CD4-positive, alpha-beta T cell treated with Interleukin-17A for 1 hour (primary cell): ENCODE measurements around the gene NAB1.
"Not testable (repeated sequence)": the region's sequence is repeated elsewhere in the genome, so short reads cannot be mapped to it uniquely, and the experiment has no call there.

ENCODE experiments used
- DNase-seq: peaks from one replicate; pipeline ENCODE4 v3.0.0-alpha.2; 2020

NAB1 gene

DNA sequence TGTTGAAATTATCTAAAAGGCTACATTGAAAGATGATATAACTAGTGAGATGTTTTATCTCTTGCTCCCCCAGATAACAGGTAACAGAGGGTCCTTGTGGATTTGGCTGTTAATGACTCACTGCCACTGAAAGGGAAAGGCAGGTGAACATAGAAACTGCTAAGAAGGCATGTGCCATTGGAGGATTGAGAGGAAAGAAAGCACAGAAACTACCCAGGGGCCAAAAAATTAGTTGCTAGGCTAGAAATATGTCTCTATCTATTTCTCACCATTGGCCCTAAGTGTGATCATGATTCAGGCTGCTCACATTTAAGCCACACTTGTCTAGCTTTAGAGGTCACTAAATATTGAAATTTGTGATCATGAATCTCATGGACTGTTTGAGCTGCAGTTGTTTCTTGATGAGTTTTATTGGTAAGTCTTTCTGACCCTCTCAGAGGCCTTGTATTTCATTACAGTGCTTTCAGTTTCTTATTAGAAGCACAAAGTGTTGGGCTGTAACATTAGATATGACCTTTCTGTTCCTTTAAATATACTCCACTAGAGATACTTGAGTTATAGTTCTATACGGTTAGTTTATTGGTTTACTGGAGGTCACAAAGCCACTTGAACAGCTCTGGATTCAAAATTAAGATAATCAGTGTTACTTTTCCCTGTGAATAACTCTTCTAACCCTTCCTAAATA lies 26.2 kb downstream of the NAB1 start:
- DNase-seq = no peak

DNA sequence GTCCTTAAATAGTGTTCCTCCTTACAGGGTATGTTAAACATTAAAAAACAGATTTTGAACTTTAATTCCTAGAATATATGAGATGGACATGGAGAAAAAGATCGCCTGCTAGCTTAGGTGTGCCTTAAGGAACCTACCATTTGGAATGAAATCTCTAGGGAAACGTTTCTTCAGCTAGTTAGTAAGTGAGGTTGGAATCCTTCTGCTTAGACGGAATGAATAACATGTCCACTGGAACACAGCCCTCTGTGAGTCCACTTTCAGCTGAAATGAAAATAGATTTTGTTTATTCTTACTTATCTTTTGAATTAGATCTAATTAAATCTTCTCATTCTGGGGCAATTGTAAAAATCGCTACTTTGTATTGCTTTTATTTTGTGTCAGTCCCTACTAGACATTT lies 28.4 kb downstream of the NAB1 start:
- no peak for DNase-seq

DNA sequence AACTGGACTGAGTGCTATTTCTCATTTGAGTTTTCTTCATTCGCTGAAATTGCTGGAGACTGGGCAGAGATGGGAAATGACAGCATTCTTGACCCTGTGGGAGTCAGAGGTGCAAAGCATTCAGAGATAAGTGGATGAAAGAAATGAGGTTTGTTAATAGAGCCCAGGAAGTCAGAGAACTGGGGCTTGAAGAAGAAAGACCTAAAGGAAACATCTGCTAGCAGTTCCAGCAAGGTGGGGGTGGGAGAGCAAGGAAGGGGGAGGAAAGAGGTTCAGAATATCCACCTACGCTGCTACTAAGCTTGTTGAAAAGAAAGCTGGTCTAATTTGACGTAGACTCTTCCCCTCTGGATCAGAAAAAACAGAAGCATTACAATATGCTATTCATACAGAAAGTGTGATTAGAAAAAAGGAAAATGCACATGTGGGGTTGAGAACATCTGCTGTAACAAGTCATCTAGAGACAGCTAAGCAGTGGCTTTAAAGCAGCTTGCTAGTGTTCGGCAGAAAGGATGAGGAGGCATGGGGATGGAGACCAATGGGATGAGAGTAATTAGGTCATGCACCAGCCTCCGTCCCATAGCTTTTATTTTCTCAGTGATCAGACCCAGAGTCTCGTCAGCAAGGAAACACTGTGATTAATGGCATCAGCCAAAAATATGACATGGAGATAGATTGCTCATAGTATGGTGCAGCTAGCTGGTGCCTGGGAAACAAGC lies 29.7 kb downstream of the NAB1 start:
- DNase-seq = no peak

DNA sequence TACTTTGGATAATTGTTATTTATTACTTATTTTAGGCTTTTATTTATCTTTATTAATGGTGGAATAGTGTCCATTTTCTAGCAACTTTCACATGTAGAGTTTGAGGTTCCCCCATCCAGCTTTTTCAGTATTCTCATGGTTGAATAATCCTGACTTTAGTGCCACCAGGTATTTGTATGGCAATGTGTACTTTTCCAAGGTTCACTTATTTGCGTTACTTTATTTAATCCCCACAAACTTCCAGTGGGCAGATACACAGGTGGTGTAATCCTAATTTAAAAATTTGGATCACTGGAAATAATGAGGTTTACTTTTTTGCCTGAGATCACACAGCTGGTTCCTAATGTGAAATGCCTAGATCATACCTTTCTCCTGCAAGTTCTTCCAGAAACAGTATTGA lies 30.5 kb downstream of the NAB1 start:
- DNase-seq = no peak

DNA sequence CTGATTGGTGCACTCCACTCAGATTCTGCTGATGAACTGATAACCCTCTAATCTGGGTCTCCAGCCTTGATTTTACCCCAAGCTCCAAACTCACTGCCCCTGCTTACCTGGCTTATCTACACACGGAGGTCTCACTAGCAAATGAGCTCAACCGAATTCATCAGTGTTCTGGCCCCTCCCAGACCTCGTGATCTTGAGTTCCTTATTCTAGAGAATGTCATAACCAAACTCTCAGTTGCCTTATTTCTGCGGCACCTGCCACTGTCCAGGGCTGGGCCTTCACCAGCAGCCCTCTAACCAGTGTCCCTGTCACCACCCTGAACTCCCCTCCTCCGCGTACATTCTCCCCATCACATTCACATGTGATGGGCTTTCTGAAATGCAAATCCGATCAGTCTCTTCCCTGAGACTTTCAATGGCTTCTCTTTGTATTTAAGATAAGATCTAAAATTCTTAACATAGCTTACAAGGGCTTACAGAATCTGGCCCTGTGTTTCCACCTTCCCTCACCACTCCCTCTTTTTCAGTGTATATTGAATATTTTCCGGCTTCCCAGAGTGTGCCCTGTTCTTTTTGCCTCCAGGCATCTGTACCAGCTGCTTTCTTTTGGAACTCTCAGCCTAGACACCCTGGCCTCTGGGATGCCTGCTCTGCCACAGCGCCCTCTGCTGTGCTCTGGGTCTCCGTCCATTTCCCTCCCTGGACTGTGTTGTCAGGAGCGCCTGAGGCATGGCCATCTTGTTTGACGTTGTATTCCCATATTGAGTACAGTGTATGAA lies 31.1 kb downstream of the NAB1 start:
- DNase-seq = peak; percentile 74

DNA sequence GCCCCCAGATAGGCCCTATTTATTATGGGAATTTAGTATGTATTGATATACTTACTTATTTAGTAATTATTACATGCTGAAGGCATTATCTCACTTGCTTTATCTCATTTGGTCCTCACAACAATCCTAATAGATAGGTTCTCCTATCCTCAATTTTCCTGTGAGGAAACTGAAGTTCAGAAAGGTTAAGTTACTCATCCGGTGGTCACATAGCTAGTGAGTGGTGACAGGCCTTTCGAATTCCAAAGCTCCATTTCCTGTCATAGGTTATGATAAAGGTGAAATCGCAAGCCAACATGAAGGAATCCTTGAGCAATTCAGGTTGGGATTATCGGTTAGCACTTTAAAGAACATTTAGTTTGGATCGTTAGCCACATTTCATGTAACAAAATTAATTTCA lies 33.3 kb downstream of the NAB1 start:
- DNase-seq = no peak

DNA sequence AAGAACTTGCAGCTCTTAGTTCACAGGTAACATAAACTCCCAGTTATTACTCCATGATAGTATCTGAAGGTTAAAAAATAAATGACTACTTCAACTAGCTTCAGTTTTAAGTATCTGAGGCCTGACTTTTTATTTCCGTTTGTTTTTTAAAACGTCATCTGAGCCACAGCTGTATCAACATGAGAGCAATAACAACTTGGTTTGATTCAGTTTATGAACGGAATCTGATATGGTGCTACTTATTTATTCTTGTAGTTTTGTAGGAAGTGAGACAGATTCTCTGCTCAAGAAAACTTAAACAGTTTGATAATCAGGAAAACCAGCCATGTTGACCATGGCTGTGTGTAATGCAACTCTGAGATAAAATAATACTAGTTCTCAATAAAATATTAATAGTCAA lies 34.9 kb downstream of the NAB1 start:
- DNase-seq = no peak

DNA sequence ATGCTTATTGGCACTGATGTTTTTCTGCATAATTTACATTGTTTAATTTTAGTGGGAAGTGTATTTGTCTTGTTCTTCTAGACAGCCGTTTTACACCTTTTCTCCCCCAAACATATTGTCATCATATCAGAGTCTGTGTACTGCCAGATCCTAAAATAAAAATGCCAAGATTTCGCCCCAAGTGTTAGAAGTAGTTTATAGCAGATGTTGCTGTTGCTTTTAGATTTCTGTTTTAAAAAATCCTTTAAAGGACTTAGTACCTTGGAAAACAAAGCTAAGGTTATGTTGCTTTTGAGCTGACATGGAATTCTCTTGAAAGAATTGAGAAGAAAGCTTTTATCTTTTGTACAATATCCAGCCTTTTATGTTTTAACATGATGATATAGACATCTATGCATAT lies 36.0 kb downstream of the NAB1 start:
- DNase-seq = no peak

DNA sequence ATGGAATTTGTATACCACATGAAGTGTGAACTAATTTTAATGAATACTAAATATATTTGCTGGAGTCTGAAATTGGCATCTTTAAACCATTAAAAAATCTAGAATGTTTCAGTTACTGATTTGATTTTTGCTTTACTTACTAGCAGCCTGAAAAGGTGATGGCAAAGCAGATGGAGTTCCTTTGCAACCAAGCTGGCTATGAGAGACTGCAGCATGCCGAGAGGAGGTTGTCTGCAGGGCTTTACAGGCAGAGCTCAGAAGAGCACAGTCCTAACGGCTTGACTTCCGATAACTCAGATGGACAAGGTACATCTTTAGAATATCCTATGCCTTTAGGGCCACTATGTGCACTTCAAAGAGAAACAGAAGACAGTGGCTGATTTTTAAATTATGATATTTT lies 36.5 kb downstream of the NAB1 start:
- no peak for DNase-seq

DNA sequence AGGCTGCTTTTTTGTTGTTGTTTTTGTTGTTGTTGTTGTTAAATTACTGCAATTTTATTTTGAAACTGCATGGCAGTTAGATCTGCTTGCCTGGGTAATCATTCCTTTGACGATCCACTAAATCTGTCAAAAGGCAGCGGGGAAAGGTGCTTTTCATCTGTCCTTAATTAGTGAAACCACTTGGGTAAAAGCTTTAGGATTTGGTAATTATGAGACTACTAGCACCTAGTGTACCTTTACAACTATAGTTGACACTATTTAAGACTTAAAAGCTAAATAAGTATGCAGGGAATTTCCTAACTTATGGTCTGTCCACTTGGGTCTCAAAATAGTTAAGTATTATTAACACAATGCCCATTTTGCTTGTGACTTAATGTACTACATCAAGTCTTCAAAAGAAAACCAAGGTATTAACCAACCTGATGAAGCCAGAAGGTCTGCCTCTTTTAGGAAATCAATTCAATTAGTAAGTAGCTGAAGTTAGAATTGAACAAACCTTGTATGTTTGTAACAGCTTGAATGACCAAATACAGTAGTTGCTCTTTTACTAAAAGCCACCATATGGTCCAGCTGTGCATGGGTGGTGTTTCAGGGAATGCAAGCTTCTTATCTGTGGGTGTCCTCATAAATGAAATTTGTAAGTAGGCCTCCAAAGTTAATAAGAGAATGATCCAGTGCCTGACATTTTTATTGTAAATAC lies 44.8 kb downstream of the NAB1 start:
- no peak for DNase-seq

DNA sequence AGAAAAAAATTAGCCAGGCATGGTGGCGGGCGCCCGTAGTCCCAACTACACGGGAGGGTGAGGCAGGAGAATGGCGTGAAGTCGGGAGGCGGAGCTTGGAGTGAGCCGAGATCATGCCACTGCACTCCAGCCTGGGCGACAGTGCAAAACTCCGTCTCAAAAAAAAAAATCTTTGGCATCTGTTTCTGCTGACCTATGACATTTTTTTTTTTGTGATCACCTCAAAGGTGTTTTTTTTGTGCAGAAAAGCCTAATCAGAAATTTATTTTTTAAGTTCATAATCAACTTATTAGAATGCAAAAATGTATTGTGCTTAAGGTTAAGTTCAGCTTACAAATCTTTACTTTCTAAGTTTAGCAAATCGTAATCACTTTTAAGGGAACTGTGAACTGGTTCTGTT lies 45.6 kb downstream of the NAB1 start:
- no peak for DNase-seq

DNA sequence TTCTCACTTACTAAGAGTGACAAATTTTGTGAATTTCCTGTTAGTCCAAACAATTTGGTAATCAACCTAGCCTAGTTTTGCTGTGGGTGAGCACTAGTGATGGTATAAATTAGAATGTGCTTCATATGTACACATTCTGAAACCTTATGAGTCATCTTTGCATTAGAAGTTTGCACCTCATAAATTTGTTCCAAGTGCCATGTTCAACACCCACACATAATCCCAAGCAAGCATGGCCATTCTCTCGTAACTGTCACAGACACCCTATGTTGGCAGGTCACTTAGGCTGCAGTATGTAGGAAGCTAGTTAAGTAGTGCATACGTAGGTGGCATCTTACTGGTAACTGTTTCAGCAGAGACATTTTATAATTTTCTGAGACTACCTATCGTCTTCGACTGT lies 46.9 kb downstream of the NAB1 start:
- peak; percentile 26 for DNase-seq

DNA sequence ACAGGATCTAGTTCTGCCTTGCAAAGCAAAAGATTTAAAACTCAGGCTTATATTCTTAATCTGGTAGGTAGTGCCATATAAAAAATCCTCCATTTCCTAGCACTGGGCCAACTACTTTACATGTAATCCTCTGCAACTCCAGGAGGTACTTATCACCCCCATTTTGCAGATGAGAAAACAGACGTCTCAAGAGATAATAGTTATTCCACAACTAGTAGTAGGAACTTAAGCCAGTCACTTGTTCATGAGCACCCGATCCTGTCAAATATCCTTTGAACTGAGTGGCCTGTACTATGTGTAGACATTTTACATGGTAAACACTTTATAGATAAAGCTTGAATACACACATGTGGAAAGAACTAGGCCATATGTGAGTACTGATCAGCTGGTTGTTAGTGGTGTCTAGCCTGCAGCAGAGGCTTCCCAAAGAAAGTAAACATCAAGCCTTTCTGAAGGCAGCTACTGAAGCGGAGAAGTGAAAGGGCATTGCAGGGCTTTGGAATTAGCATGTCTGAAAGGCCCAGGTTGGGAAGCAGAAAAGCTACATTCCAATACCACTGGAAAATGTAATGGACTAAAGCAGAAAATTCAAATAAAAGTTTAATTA lies 48.0 kb downstream of the NAB1 start:
- DNase-seq = no peak

DNA sequence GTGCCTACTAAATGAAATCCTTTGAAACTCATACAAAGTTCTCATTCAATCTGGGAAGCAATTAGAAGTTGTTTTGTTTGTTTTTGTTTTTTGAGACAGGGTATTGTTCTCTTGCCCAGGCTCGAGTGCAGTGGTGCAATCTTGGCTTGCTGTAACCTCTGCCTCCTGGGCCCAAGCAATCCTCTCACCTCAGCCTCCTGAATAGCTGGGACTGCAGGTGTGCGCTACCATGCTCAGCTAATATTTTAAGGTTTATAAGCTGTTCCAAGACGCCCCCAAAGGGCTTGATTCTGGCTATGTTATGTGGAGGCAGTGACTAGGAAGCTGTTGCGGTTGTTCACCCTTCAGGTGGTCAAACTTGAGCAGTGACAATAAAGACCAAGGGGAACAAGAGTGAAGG lies 48.5 kb downstream of the NAB1 start:
- DNase-seq = no peak

DNA sequence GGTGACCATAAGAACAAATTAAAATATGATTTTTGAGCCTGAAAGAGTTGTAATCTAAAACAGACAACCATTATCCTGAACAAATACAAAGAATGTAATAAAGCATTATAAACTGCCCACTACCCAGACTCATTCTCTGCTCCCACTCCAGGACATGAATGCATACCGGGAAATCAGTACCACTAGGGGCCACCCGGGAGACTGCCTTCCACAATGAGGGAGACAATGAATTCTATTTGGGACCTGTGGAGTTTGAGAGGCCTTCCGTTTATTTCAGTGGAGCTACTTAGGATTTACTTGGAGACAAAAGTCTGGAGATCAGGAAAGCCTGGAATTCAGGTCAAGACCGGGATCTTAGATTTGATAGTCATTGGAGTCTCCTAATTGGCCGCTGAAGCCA lies 50.0 kb downstream of the NAB1 start:
- no peak for DNase-seq

DNA sequence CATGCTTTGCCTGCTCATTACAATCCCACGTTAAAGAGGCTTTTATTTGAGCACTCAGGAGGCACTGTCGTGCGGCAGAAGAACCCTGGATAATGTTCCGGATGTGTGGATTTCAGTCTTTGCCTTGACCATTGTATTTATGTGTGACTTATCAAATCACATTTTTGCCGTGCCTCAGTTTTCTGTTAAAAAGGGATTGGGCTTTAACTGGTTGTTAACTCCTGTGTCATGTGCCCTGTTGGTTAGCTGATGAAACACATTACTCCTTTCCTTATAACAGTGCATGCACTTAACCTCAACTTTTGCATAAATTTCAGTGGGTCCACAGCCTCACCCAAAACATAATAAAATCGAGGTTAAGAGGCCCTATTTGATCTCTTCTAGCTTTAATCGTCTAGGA lies 52.7 kb downstream of the NAB1 start:
- no peak for DNase-seq

DNA sequence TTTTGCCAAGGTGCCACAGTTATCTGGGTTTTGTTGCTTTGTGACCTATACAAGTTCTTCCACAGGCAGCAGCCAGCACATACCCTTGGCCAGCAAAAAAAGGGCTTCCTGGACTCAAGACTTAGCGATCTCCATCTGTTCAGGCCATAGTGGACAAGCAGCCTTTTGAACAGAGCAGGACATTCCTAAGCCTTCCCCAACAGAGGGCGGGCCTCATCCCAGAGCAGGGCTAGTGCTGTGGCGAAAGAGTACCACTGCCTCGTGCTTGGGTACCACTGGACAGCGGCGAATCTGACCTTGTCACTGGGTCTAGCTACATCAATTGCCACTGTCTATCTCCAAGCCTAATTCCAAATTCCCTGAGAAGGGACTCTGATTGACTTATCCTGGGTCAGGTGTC lies 56.4 kb downstream of the NAB1 start:
- DNase-seq = no peak

DNA sequence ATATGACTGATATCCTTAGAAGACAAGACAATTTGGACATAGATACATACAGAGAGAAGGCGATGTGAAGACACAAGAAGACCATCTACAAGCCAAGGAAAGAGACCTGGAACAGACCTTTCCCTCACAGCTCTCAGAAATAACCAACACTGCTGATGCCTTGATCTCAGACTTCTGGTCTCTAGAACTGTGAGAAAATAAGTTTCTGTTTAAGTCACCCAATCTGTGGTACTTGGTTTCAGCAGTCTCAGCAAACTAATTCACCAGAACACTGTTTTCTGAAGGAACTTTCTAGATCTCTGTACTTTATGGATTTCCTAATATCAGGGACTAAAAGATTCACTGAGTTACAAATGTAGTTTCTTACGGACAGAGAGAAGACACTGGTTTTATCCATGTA lies 58.8 kb downstream of the NAB1 start:
- no peak for DNase-seq

DNA sequence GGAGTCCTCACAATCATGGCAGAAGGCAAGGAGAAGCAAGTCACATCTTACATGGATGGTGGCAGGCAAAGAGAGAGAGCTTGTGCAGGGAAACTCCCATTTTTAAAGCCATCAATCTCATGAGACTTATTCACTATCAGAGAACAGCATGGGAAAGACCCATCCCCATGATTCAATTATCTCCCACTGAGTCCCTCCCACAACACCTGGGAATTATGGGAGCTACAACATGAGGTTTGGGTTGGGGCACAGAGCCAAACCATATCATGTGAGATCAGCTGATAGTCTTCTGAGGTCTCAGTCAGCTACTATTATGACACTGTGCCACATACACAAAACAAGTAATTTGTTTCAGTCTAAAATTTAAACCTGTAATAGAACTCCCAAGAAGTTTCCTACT lies 59.8 kb downstream of the NAB1 start:
- not testable (repeated sequence) for DNase-seq

DNA sequence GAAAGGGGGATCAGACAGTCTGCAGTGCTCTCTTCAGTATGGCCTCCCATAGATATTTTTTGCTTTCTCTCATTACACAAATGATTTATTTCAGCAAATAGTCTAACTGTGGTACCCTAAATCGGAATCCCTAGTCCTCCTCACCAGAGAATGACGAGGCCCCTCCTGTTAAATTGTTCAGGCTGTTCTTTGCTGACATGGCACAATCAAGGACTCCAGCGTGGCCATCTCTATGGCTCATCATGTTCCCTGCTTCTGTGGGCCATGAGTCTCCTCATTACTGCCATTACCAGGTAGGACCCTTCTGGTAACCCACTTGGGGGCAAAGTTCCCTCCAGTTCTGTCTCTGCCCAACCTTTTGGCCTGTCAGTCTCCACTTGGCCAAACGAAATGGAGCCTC lies 62.2 kb downstream of the NAB1 start:
- DNase-seq = no peak

DNA sequence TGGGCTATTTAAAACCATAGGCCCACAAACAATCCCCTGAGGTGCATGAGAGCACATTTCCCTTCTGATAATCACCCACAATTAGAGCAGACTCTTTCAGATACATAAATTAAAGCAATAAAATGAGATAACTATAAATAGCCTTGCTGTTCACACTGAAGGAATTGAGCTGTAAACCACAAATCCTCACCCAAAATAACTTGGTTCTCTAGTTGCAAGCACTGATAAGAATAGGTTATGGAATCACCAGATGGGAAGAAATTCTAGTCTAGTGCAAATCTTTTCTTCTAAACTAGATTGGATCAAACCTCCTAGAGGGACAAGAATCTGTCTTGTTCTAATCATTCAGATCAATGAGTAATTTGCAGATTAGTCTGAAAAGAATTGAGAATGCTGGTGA lies 64.6 kb downstream of the NAB1 start:
- no peak for DNase-seq

DNA sequence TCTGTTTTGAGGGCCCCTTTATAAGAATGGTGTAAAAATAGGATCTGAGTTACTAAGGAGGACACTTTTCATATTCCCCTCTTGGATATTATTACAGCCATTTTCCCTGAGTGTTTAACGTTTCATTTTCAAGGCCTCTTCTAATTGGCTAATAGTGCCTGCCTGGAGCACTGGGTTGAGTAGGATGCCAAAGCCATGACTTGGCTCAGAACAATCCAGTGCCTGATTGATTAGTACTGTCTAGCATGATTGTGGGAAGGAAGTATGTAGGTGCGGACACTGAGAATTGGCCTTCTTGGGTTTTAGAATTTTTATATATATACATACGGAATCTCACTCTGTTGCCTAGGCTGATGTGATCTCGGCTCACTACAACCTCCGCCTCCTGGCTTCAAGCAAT lies 66.1 kb downstream of the NAB1 start:
- no peak for DNase-seq

DNA sequence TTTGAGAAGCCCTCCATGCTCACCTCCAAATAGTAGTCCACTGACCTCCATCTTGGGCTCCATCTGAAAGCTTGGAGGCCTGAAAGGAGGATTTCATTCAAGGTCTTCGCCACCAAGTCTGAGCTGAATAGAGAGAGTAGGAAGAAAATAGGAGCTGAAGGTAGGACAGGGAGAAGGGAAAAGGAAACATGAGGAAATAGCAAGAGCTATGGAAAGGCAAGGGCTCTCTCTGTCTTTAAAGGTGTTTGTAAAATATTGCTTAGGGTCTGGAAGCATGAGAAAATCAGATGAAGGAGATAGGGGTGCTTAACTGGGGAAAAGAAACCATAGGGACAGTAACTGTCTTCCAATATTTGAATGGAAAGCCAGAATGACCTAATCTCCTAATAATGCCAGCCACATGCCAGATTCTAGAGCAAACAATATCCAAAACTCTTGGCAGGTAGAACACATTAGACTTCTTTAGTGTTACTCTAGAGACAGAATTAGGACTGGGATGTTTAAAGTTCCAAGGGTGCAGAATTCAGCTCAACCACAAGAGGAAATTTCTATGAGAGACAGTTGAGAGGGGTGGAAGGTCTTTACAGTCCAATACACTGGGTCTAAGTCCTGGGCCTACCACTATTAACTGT lies 67.4 kb downstream of the NAB1 start:
- no peak for DNase-seq
